Skin of body (tissue), 2 donors: ENCODE data around the gene SMIM1. TPM values are rescaled to one million over a fixed set of nuclear protein-coding genes. Genes with fewer than 3 reads are reported as not detected.
"Not testable (repeated sequence)": the region's sequence is repeated elsewhere in the genome, so short reads cannot be mapped to it uniquely, and the experiment has no call there.

ENCODE experiments used
- DNase-seq: peaks from one replicate; lab custom pipeline; 2025; lab: John Stamatoyannopoulos, UW
- total RNA-seq: library from RNA; depleted of rRNA; stranded (reverse); fragments of >200 nt; gene quantifications from one replicate; pipeline ENCODE4 v1.2.3, GENCODE V29; 2014

Gene SMIM1
- total RNA-seq, 1 donor from 2014 or later, result 2.5 TPM

- DNase-seq, result no peak
Observed at GRCh38 chr1:3789421-3790300, 17.1 kb downstream of the SMIM1 start.

- DNase-seq, result no peak
Observed at GRCh38 chr1:3790500-3790923, 18.0 kb downstream of the SMIM1 start.

GRCh38 chr1:3790952-3791351 is 18.4 kb downstream of the SMIM1 start:
- no peak for DNase-seq

- DNase-seq, result no peak
Observed at GRCh38 chr1:3795453-3796214, 23.1 kb downstream of the SMIM1 start.

GRCh38 chr1:3796215-3797061 is 23.9 kb downstream of the SMIM1 start, which contains the start of gene LRRC47:
TSS of gene LRRC47 (minus strand) at chr1:3796498. CDS start at chr1:3796476, 22 bp downstream.
- DNase-seq, result peak; percentile 80

- DNase-seq, result no peak
Observed at GRCh38 chr1:3799976-3800685, 27.6 kb downstream of the SMIM1 start.

GRCh38 chr1:3800795-3801194 is 28.2 kb downstream of the SMIM1 start:
- not testable (repeated sequence) for DNase-seq

GRCh38 chr1:3803905-3804626 is 31.5 kb downstream of the SMIM1 start:
- DNase-seq, result no peak

- DNase-seq, result not testable (repeated sequence)
Observed at GRCh38 chr1:3804627-3804944, 32.0 kb downstream of the SMIM1 start.

GRCh38 chr1:3805038-3805437 is 32.5 kb downstream of the SMIM1 start:
- DNase-seq, result no peak

- no peak for DNase-seq
Observed at GRCh38 chr1:3807769-3808168, 35.2 kb downstream of the SMIM1 start.

GRCh38 chr1:3809680-3810079 is 37.1 kb downstream of the SMIM1 start:
- no peak for DNase-seq

- not testable (repeated sequence) for DNase-seq
Observed at GRCh38 chr1:3810149-3810761, 37.7 kb downstream of the SMIM1 start.

- DNase-seq, result no peak
Observed at GRCh38 chr1:3811595-3811911, 39.0 kb downstream of the SMIM1 start.

- no peak for DNase-seq
Observed at GRCh38 chr1:3814065-3814464, 41.5 kb downstream of the SMIM1 start.

GRCh38 chr1:3814771-3815561 is 42.4 kb downstream of the SMIM1 start:
- DNase-seq, result no peak

GRCh38 chr1:3816331-3817137 is 44.0 kb downstream of the SMIM1 start:
- no peak for DNase-seq

GRCh38 chr1:3817138-3817740 is 44.7 kb downstream of the SMIM1 start:
- no peak for DNase-seq
